ENCODE data around the gene SLC19A1.

DNA sequence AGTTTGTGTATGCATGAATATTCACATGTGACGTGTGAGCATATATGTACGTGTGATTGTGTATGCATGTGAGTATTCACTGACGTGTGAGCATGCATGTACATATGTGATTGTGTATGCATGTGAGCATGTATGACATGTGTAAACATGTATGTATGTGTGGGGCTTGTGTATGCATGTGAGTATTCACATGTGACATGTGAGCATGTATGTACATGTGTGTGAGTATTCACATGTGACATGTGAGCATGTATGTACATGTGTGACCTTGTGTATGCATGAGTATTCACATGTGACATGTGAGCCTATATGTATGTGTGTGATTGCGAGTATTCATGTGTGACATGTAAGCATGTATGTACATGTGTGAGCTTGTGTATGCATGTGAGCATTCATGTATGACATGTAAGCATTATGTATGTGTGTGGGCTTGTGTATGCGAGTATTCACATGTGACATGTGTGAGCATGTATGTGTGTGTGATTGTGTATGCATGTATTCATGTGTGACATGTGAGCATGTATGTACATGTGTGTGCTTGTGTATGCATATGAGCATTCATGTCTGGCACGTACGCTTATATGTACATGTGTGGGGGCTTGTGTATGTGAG, 89.4 kb downstream of the SLC19A1 start:
- TF ChIP-seq, protein P1, sequence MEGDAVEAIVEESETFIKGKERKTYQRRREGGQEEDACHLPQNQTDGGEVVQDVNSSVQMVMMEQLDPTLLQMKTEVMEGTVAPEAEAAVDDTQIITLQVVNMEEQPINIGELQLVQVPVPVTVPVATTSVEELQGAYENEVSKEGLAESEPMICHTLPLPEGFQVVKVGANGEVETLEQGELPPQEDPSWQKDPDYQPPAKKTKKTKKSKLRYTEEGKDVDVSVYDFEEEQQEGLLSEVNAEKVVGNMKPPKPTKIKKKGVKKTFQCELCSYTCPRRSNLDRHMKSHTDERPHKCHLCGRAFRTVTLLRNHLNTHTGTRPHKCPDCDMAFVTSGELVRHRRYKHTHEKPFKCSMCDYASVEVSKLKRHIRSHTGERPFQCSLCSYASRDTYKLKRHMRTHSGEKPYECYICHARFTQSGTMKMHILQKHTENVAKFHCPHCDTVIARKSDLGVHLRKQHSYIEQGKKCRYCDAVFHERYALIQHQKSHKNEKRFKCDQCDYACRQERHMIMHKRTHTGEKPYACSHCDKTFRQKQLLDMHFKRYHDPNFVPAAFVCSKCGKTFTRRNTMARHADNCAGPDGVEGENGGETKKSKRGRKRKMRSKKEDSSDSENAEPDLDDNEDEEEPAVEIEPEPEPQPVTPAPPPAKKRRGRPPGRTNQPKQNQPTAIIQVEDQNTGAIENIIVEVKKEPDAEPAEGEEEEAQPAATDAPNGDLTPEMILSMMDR (conservative IDR thresholded peaks at IDR 0.05 in 1 of 2, IDR thresholded peaks at IDR 0.05 in 1 of 2; ENCODE audit: low read depth in 1 of 2, low read length in 2 of 2) = no peak
- TF ChIP-seq EZH2 (IDR thresholded peaks at IDR 0.05; ENCODE audit: low read length, missing control alignments) = no peak
